NCI-H2107 treated with DMSO at 0.1 percent for 48 hours (cell line): Measurements from ENCODE around the gene AP2A2.

Source experiments
- DNase-seq: peaks from one replicate; lab custom pipeline; 2025; ENCODE audit not compliant: unreplicated experiment; lab: John Stamatoyannopoulos, UW

Gene AP2A2

GRCh38 chr11:1026641-1027482 lies 101.2 kb downstream of the AP2A2 start:
- DNase-seq, result no peak

- DNase-seq, result no peak
Observed at GRCh38 chr11:1027483-1028290, 102.0 kb downstream of the AP2A2 start.

GRCh38 chr11:1028291-1028540 lies 102.5 kb downstream of the AP2A2 start:
- DNase-seq, result no peak

GRCh38 chr11:1028616-1029015 lies 102.9 kb downstream of the AP2A2 start:
- no peak for DNase-seq

GRCh38 chr11:1029051-1029450 lies 103.4 kb downstream of the AP2A2 start:
- no peak for DNase-seq

- DNase-seq, result no peak
Observed at GRCh38 chr11:1029654-1030053, 104.0 kb downstream of the AP2A2 start.

- DNase-seq, result no peak
Observed at GRCh38 chr11:1030086-1030485, 104.4 kb downstream of the AP2A2 start.

GRCh38 chr11:1030556-1030955 lies 104.9 kb downstream of the AP2A2 start:
- DNase-seq, result no peak

GRCh38 chr11:1031121-1031899 lies 105.6 kb downstream of the AP2A2 start:
- DNase-seq, result no peak

GRCh38 chr11:1032310-1032891 lies 106.7 kb downstream of the AP2A2 start:
- no peak for DNase-seq

- no peak for DNase-seq
Observed at GRCh38 chr11:1033016-1033798, 107.5 kb downstream of the AP2A2 start.

- no peak for DNase-seq
Observed at GRCh38 chr11:1034001-1034400, 108.3 kb downstream of the AP2A2 start.

GRCh38 chr11:1034456-1035295 lies 109.0 kb downstream of the AP2A2 start:
- no peak for DNase-seq

- DNase-seq, result no peak
Observed at GRCh38 chr11:1035577-1036283, 110.1 kb downstream of the AP2A2 start.

- no peak for DNase-seq
Observed at GRCh38 chr11:1036303-1036923, 110.7 kb downstream of the AP2A2 start, which contains the start of gene MUC6. TSS of gene MUC6 (minus strand) at chr11:1036718. CDS start at chr11:1036655, 63 bp downstream.

- DNase-seq, result no peak
Observed at GRCh38 chr11:1036931-1037330, 111.3 kb downstream of the AP2A2 start.

- DNase-seq, result no peak
Observed at GRCh38 chr11:1037506-1038055, 111.9 kb downstream of the AP2A2 start.

- DNase-seq, result no peak
Observed at GRCh38 chr11:1038361-1038760, 112.7 kb downstream of the AP2A2 start.
